WTC11 (cell line): ENCODE results near the gene SYCP2.

Experiments used
- ATF3 ChIP-seq: sonication (generic); formaldehyde crosslinking; conservative IDR thresholded peaks from 2 replicates; pipeline ENCODE4 v1.8.1; 2022; ENCODE audit warnings: mild to moderate bottlenecking, missing genetic modification reagents
- CREM ChIP-seq: sonication (generic); formaldehyde crosslinking; IDR thresholded peaks from 2 replicates; pipeline ENCODE4 v1.8.1; 2022; ENCODE audit warnings: mild to moderate bottlenecking, missing genetic modification reagents, moderate library complexity
- CTCF ChIP-seq: fragments of 200-600 bp; IDR thresholded peaks from 2 replicates; pipeline ENCODE4 v1.8.0; 2022; ENCODE audit warnings: antibody characterized with exemption
- E2F1 ChIP-seq: sonication (generic); formaldehyde crosslinking; IDR thresholded peaks from 2 replicates; pipeline ENCODE4 v1.8.0; 2022; ENCODE audit warnings: mild to moderate bottlenecking, missing genetic modification reagents
- ELF4 ChIP-seq: sonication (generic); formaldehyde crosslinking; IDR thresholded peaks from 2 replicates; pipeline ENCODE4 v1.8.1; 2022; ENCODE audit warnings: low read depth, mild to moderate bottlenecking, moderate library complexity, missing genetic modification reagents
- EMX1 ChIP-seq: fragments of 250-450 bp; sonication (Bioruptor Pico); IDR thresholded peaks from 2 replicates; pipeline ENCODE4 v1.8.0; 2021; ENCODE audit warnings: mild to moderate bottlenecking
- ETV6 ChIP-seq: sonication (generic); formaldehyde crosslinking; IDR thresholded peaks from 2 replicates; pipeline ENCODE4 v1.8.1; 2022; ENCODE audit warnings: mild to moderate bottlenecking, missing genetic modification reagents
- PRRX2 ChIP-seq: fragments of 250-450 bp; sonication (Bioruptor Pico); IDR thresholded peaks from 2 replicates; pipeline ENCODE4 v1.8.0; 2021; ENCODE audit warnings: mild to moderate bottlenecking
- ZNF232 ChIP-seq: sonication (generic); formaldehyde crosslinking; IDR thresholded peaks from 2 replicates; pipeline ENCODE4 v1.8.0; 2022; ENCODE audit warnings: mild to moderate bottlenecking, missing genetic modification reagents
- ZNF263 ChIP-seq: sonication (generic); formaldehyde crosslinking; IDR thresholded peaks from 2 replicates; pipeline ENCODE4 v1.8.1; 2022; ENCODE audit warnings: low read depth, mild to moderate bottlenecking, moderate library complexity, missing genetic modification reagents
- ZNF281 ChIP-seq: sonication (generic); formaldehyde crosslinking; IDR thresholded peaks from 2 replicates; pipeline ENCODE4 v1.8.0; 2023; ENCODE audit warnings: mild to moderate bottlenecking, missing genetic modification reagents
- ZNF423 ChIP-seq: fragments of 250-450 bp; sonication (Bioruptor Pico); IDR thresholded peaks from 2 replicates; pipeline ENCODE4 v2.1.2; 2022; ENCODE audit warnings: mild to moderate bottlenecking, moderate library complexity

GRCh38 chr20:59828125-59829053, 105.0 kb downstream of the SYCP2 start:
- TF ChIP-seq CTCF, result no peak
- TF ChIP-seq ELF4 (CRISPR knock-in tag), result no peak
- no peak for TF ChIP-seq ZNF281 (CRISPR knock-in tag)
- no peak for TF ChIP-seq E2F1
- no peak for TF ChIP-seq PRRX2 (CRISPR knock-in tag)
- no peak for TF ChIP-seq ZNF263
- no peak for TF ChIP-seq ZNF232 (CRISPR knock-in tag)
- TF ChIP-seq EMX1 (CRISPR knock-in tag), result no peak
- TF ChIP-seq CREM (CRISPR knock-in tag), result no peak
- TF ChIP-seq ZNF423 (CRISPR knock-in tag), result no peak
- TF ChIP-seq ETV6 (CRISPR knock-in tag), result no peak
- no peak for TF ChIP-seq ATF3 (CRISPR knock-in tag)
